Myocyte (in vitro differentiated cells): ENCODE measurements around the gene NBAS. TPM values are rescaled to one million over a fixed set of nuclear protein-coding genes. Genes with fewer than 3 reads are reported as not detected.
"Not testable (repeated sequence)": the region's sequence is repeated elsewhere in the genome, so short reads cannot be mapped to it uniquely, and the experiment has no call there.

Experiments
- DNase-seq: peaks from one replicate; pipeline ENCODE4 v3.0.0-alpha.2; 2012; ENCODE audit warnings: low read depth
- total RNA-seq: library from RNA; depleted of rRNA; stranded (reverse); fragments of >200 nt; gene quantifications from 2 replicates; pipeline ENCODE4 v1.2.3, GENCODE V29; 2014

NBAS gene
- total RNA-seq, 1 donor from 2014 or later: 56.6 TPM

DNA sequence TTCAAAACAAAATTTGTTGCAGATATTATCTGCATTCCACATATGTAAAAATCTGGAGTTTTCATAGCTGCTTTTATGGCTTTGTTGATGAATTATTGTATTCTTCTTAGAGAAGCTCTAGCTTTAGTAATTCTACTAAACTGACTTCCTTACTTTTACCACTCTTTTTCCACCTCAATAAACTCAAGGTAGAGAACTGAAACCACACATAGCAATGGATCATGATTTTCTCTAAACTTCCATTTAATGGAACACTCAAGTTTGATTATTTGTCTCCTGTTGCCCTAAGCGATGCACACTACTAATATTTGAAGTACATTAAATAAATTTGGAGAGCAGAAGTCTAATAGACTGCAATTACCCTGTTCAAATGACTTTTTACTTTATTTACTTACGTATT is 192.0 kb downstream of the NBAS start:
- no peak for DNase-seq

DNA sequence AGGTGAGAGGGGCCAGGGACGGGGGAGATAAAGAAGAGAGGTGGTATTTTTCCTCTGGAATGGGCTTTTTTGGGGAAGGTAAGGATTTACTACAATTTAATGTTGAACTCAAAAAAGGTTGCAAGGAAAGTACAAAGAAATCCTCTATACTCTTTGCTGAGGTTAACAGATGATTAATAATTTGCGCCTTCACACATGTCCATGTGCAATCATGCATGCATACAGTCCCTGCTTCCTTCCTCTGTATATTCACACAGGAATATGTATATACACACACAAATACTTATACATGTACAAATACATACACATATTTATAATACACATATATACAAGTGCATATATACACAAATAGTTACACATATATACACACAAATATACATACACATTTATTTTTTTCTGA is 193.4 kb downstream of the NBAS start:
- DNase-seq: no peak

- no peak for DNase-seq
These were observed 193.9 kb downstream of the NBAS start for GRCh38 chr2:15367205-15367604.

DNA sequence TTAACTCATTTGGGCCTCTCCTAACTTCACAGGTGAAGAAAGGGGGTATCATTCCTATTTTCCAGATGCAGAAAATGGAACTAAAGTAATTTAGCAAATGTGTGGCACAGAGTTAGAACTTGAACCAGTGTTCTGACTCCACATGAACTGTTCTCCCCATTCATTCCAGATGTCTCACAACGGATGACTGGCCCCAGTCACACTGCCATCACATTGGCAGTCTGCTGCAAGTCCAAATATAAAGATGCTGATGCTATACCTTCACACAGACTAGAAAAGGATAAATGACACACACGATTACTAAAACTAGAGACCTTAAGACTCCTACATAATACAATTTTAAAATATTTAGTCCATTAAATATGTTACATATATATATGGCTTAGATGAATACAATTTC is 195.7 kb downstream of the NBAS start:
- DNase-seq: no peak

GRCh38 chr2:15364561-15364960 is 196.6 kb downstream of the NBAS start:
- DNase-seq: no peak

GRCh38 chr2:15363734-15364133 is 197.4 kb downstream of the NBAS start:
- no peak for DNase-seq

DNA sequence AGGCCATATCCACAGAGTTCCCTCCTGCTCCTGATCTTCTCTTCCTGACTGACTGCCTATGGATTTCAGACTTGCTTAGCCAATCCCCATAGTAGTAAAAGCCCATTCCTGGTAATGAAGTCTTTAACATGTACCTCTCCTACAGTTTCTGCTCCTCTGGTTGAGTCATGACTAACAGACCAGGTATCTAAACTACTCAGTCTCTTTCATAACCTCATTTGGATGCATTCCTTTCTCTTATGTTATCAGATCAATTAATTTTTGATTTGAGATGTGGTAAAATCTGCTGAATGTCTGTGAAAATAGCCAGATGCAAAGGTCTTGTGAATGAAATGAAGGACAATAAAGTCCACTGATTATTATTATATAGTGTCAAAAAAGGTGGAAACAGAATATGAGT is 198.0 kb downstream of the NBAS start:
- no peak for DNase-seq

DNA sequence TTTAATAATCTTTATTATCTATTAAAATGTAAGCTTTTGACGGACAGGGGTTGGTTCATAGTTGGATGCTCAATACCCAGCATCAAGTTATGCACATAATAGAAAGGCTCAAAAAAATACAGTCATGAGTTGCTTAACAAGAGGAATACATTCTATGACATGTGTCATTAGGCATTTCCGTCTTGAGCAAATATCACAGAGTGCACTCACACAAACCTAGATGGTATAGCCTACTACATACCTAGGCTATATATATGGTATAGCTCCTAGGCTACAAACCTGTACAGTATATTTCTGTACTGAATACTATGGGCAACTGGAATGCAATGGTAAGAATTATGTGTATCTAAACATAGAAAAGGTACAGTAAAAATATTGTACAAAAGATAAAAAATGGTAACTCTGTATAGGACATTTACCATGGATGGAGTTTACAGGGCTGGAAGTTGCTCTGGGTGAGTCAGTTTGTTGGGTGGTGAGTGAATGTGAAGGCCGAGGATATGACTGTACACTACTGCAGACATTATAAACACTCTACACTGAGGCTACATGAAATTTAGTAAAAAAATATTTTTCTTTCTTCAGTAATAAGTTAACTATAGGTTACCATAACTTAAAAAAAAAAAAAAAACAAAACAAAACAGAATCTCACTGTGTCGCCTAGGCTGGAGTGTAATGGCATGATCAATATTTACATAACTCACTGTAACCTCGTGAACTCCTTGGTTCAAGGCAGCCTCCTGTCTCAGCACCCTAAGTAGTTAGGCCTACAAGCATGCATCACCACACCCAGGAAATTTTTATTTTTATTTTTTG is 201.2 kb downstream of the NBAS start:
- DNase-seq: peak; percentile 12

DNA sequence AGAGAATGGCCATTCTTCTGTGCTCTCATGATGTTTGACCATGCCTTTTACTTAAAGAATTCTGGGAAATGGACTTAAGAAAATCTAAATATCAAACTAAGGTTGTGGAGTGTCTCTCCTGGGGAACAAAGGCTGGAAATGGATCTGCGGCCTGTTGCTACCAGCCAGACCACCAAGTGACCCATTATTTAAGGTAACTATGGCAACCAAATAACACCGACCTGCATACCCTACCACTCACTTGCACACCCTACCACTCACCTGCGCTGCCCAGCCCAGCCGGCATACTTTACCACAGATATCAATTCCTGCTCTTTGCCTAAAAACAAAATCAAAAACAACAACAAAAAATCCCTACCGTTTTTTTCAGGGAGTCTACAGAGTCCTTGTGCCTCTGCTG is 203.2 kb downstream of the NBAS start:
- no peak for DNase-seq

DNA sequence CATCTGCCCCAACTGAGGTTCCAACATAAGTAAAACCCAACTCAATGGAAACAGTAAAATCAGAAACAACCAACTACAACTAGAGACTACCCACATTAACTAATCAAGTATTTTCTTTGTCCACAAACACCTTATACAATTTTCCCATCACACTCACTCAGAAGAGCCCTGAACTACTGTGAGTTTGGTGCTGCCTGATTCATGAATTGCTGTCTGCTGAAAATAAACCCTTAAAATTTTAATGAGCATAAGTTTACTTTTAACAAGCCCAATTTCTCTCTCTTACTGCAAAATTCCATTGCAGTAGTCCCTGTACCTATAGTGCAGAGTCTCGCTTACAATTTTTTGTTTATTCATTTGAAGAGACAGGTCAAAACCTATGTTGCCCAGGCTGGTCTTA is 203.9 kb downstream of the NBAS start:
- DNase-seq: no peak

GRCh38 chr2:15355386-15355785 is 205.7 kb downstream of the NBAS start:
- no peak for DNase-seq

DNA sequence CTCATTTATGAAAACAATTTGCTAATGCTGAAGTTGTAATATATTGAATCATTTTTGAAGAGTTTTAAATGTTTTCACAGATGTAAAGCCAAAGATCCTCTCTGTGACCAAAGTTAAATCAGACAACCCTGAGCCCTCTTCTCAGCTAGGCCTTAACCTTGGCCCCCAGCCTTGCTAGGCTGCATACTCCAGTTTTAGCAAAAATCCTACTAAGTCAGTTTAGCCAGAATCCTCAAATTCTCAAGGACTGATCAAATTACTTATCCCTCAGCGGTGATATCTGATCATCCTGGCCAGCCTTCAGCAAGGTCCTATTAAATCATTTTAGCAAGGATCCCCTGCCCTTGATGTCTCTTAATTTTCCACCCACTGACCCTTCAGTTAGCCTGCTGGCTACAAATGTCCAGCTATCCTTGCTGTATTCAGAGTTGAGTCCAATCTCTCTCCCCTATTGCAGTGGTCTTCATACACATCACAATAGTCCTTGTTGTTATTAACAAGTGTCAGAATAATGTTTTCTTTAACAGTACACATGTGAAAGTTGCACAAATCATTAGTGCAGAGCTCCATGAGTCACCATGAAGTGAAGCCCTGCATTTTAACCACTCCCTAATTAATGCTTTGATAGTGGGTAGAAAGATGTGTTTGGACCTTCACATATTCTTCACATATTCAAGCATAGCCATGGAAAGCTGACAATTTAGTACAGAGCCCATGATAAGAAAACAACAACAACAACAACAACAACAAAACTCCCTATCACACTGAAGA is 206.4 kb downstream of the NBAS start:
- no peak for DNase-seq

DNA sequence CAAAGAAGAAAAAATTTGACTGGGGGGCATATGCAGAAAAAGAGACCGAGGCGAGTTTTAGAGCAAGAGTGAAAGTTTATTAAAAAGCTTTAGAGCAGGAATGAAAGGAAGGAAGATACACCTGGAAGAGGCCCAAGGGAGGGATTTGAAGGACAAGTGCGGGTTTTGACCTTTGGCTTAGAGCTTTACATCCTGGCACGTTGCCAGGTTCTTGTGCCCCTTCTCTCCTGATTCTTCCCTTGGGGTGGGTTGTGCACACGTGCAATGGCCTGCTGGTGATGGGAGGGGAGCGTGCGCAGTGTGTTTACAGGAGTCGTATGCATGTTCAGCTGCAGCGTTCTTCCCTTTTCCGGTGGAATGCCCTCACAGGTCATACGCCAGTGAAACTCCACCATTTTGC is 208.8 kb downstream of the NBAS start:
- no peak for DNase-seq

- no peak for DNase-seq
These were observed 212.5 kb downstream of the NBAS start for GRCh38 chr2:15348636-15349035.

GRCh38 chr2:15348045-15348444 is 213.1 kb downstream of the NBAS start:
- no peak for DNase-seq

DNA sequence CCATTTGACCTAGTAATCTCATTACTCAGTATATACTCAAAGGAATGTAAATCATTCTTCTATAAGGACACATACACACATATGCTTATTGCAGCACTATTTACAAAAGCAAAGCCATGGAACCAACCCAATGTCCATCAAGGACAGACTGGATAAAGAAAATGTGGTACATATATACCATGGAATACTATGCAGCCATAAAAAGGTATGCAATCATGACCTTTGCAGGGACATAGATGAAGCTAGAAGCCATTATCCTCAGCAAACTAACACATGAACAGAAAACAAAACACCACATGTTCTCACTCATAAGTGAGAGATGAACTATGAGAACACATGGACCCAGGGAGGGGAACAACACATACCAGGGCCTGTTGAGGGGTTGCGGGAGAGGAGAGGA is 214.5 kb downstream of the NBAS start:
- DNase-seq: no peak

DNA sequence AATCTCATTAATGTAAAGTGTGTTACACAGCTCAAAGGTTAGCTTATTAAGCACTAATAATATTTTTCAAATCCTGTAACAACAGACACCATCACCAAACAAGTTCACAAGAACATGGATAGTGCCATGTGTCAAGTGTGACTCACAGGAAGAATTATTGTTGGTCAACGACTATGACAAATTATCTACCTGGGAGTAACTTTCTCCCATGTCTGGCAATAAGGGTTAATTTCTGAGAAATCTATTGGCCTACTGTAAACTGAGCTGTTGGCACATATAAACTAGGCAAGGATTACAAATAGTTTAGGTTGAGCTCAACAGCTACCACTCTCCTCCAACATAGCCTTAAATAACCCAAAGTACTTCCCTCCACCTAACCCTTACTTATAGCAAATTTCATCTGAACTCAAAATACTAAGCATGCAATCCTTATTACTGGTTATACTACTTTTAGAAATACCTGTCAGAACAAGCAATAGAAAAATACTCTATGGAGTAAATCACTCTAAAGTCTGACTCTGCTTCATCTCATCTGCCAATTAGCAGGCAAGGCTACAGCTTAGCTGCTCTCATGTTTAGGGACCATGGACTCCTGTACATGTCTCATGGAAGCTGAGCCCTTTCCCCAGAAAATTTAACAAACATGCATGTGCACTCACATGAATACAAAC is 223.0 kb downstream of the NBAS start:
- no peak for DNase-seq

DNA sequence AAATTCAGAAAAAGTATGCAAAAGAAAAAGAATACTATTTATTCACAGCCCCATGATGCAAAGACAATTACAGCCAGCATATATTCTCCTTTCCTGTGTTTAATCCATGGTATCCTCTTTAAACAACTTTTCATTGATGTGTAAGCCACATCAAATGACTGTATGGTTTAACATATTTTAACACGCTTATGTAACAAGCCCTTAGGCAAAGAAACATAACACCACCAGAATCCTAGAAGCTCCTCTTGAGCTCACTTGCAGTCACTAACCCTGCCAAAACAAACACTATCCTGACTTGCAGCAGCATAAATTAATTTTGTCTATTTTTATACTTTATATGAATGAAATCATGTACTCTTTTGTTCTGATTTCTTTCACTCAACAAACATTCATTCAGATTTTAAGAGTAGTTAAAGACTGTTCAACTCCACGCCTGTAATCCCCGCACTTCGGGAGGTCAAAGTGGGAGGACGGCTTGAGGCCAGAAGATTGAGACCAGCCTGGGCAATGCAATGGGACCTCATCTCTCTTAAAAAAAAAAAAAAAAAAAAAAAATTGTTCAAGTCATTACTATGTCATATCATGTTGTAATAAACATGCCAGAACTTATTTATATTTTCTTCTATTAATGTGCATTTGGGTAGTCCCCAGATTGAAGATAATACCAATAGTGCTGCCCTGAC is 226.3 kb downstream of the NBAS start:
- peak; percentile 27 for DNase-seq

DNA sequence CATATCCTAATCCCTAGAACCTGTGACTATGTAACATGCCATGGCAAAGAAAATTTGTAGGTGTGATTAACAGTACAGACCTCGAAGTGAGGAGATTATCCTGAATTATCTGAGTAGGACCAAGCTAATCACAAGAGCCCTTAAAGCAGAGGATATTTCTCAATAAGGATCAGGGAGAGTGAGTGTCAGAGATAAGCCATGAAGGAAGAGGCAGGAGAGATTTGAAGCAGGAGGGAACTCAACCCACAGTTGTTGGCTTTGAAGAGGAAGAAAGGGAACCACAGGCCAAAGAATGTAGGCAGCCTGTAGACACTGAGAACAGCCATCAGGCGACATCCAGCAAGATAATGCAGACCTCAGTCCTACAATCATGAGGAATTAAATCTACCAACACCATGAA is 229.3 kb downstream of the NBAS start:
- DNase-seq: no peak

DNA sequence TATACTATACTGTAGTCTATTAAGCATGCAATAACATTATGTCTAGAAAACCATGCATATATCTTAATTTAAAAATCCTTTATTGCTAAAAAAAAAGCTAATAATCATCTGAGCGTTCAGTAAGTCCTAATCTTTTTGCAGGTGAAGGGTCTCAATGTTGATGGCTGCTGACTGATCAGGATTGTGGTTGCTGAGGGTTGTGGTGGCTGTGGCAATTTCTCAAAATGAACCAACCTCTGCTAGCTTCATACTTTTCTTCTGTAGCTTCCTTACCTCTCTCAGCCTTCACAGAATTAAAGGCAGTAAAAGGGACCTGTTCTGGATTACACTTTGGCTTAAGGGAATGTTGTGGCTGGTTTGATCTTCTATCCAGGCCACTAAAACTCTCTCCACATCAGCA is 235.8 kb downstream of the NBAS start:
- DNase-seq: no peak

DNA sequence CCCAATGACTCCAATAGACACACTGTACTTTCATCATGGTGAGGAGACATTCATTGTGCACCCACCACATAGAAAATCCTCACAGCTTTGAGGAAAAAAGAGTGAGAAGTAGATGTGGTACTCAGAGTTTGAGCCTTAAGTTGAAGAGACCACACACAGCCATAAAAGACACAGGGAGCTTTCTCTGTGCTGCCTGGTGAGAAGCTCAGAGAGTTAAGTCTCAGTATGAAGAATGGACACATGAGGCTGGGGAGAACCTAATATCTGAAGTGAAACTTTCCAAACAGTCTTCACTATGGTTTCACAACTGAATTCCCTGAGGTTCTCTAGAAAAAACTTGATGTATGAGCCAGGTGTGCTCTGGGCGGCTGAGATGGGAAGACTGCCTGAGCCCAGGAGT is 237.9 kb downstream of the NBAS start:
- no peak for DNase-seq

- DNase-seq: not testable (repeated sequence)
These were observed 239.7 kb downstream of the NBAS start for GRCh38 chr2:15321481-15321880.
